Measurements from ENCODE around the gene SIRT2.
A peak's percentile ranks its signal among the peaks of the same experiment; 100 is the strongest.

The SIRT2 gene

DNA sequence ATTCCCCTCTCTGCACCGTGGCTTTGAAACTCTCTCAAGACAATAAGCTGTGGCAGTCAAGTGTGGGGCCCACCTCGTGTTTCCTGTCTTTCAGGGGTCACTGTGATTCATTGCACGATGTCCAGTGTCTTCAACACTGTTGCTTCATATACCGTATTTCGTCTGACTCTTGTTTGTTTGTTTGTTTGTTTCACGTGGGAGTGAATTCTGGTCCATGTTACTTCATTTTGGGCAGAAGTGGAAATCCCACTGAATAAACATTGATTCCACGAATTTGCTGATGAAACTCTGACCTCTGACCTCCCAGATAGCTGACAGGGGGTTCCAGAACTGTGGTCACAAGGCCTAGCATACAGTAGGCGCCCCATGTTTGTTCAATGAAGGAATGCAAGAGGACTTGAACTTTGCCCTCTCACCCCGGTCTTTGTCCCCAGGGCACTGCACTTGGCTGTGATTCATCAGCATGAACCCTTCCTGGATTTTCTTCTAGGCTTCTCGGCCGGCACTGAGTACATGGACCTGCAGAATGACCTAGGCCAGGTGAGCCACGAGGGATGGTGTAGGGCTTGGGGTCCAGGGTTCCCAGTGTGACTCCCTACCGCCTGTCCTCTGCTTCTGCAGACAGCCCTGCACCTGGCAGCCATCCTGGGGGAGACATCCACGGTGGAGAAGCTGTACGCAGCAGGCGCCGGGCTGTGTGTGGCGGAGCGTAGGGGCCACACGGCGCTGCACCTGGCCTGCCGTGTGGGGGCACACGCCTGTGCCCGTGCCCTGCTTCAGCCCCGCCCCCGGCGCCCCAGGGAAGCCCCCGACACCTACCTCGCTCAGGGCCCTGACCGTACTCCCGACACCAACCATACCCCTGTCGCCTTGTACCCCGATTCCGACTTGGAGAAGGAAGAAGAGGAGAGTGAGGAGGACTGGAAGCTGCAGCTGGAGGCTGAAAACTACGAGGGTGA, 5.4 kb upstream of the SIRT2 start:
- POLR2A ChIA-PET, result interaction anchor here (0.5 to 1.2 kb wide), 3 partner anchors 56 to 243 kb away, joined by 3 to 7 read pairs (median 4); no protein-coding TSS in a partner anchor
- Histone ChIP-seq H3K9me3 (ENCODE audit: control insufficient read depth, insufficient read depth, low read depth, low read length) (peaks cover 3% of the 10 kb centered on the region; the same call in 1 of the 2 replicates), H3K36me3 (ENCODE audit: control insufficient read depth in 2 of 2, insufficient read depth in 1 of 2, low read length in 2 of 2) (peaks cover 43 to 46% of the 10 kb centered on the region in 2 experiments), H3K4me1 (ENCODE audit: control insufficient read depth, insufficient read depth, low read length) (peaks cover 11% of the 10 kb centered on the region), H3K27ac (ENCODE audit: extremely low read depth, low read depth, low read length) (peak overlapping the region; percentile 44), H3K4me3 (ENCODE audit: low read depth, low read length) (no peak overlapping the region)
- TF ChIP-seq ZFP69B (tag by site-specific recombination; IDR thresholded peaks at IDR 0.05) (peak; percentile 83; the same call in 1 of the 2 replicates), SALL2 (tag by site-specific recombination; IDR thresholded peaks at IDR 0.05; ENCODE audit: borderline replicate concordance) (no peak), BCL11B (tag by site-specific recombination; IDR thresholded peaks at IDR 0.05; ENCODE audit: low read depth) (0 out of 2 replicates have a peak, but pooled peaks have one; percentile 28), ZNF140 (tag by site-specific recombination; IDR thresholded peaks at IDR 0.05) (no peak), BCL11A (tag by site-specific recombination; IDR thresholded peaks at IDR 0.05; ENCODE audit: low read depth) (0 out of 2 replicates have a peak, but pooled peaks have one; percentile 21), ZNF10 (tag by site-specific recombination; IDR thresholded peaks at IDR 0.05) (peak; percentile 39; the same call in 1 of the 2 replicates), ZBTB21 (tag by site-specific recombination; IDR thresholded peaks at IDR 0.05) (no peak)
- TF ChIP-seq, protein P1, sequence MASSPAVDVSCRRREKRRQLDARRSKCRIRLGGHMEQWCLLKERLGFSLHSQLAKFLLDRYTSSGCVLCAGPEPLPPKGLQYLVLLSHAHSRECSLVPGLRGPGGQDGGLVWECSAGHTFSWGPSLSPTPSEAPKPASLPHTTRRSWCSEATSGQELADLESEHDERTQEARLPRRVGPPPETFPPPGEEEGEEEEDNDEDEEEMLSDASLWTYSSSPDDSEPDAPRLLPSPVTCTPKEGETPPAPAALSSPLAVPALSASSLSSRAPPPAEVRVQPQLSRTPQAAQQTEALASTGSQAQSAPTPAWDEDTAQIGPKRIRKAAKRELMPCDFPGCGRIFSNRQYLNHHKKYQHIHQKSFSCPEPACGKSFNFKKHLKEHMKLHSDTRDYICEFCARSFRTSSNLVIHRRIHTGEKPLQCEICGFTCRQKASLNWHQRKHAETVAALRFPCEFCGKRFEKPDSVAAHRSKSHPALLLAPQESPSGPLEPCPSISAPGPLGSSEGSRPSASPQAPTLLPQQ (tag by site-specific recombination; IDR thresholded peaks at IDR 0.05), result peak; percentile 86
- TF ChIP-seq, protein P2, sequence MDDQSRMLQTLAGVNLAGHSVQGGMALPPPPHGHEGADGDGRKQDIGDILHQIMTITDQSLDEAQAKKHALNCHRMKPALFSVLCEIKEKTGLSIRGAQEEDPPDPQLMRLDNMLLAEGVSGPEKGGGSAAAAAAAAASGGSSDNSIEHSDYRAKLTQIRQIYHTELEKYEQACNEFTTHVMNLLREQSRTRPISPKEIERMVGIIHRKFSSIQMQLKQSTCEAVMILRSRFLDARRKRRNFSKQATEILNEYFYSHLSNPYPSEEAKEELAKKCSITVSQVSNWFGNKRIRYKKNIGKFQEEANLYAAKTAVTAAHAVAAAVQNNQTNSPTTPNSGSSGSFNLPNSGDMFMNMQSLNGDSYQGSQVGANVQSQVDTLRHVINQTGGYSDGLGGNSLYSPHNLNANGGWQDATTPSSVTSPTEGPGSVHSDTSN (CRISPR knock-in tag; IDR thresholded peaks at IDR 0.05), result no peak
- CTCF ChIA-PET, result interaction anchor here (0.7 to 2.4 kb wide), 2 partner anchors 25 to 149 kb away, joined by 3 to 10 read pairs; partner anchors contain the start of genes MRPS12 and SARS2

DNA sequence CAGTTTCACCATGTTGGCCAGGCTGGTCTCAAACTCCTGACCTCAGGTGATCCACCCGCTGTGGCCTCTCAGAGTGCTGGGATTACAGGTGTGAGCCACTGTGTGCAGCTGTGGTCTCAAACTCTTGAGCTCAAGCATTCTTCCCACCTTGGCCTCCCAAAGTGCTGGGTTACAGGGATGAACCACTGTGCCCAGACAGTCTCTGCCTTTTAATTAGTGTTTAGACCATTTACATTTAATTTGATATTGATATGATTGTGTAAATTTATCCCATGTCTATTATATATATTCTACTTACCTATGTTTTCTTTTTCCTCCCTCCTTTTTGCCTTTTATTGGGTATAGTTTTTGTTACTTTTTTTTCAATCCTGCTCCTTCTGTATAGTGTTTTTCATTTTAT, 2.3 kb upstream of the SIRT2 start:
- ChIA-PET POLR2A (interaction anchor here (0.6 to 2.4 kb wide), 4 partner anchors 13 to 29 kb away, joined by 3 to 29 read pairs (median 7); partner anchors contain the start of genes MRPS12 and SARS2), CTCF (interaction anchor here (1.0 to 4.0 kb wide), 6 partner anchors 12 to 499 kb away, joined by 5 to 63 read pairs (median 6); partner anchors contain the start of genes FAM98C, MRPS12 and SARS2)
- peaks cover 20 to 28% of the 10 kb centered on the region in 2 experiments for H3K36me3 ChIP-seq (ENCODE audit: control insufficient read depth in 2 of 2, insufficient read depth in 1 of 2, low read length in 2 of 2)
- peaks cover 21% of the 10 kb centered on the region for H3K4me1 ChIP-seq (ENCODE audit: control insufficient read depth, insufficient read depth, low read length)
- H3K27ac ChIP-seq (ENCODE audit: extremely low read depth, low read depth, low read length), result no peak overlapping the region
- peaks cover 3% of the 10 kb centered on the region; the same call in 1 of the 2 replicates for H3K9me3 ChIP-seq (ENCODE audit: control insufficient read depth, insufficient read depth, low read depth, low read length)
- H3K4me3 ChIP-seq (ENCODE audit: low read depth, low read length), result no peak overlapping the region
- TF ChIP-seq TCF7L2 (IDR thresholded peaks at IDR 0.05; ENCODE audit: borderline replicate concordance, low read depth, low read length) (no peak), ZBTB20 (tag by site-specific recombination; IDR thresholded peaks at IDR 0.05) (no peak), ZNF223 (tag by site-specific recombination; IDR thresholded peaks at IDR 0.05) (no peak), HOXD13 (CRISPR knock-in tag; IDR thresholded peaks at IDR 0.05; ENCODE audit: borderline replicate concordance) (no peak), HOXC10 (CRISPR knock-in tag; IDR thresholded peaks at IDR 0.05) (no peak), PRDM1 (tag by site-specific recombination; IDR thresholded peaks at IDR 0.05) (no peak), ZNF121 (tag by site-specific recombination; IDR thresholded peaks at IDR 0.05) (no peak), ZNF324 (tag by site-specific recombination; IDR thresholded peaks at IDR 0.05) (no peak), ZNF621 (tag by site-specific recombination; IDR thresholded peaks at IDR 0.05) (no peak)
- TF ChIP-seq, protein P3, sequence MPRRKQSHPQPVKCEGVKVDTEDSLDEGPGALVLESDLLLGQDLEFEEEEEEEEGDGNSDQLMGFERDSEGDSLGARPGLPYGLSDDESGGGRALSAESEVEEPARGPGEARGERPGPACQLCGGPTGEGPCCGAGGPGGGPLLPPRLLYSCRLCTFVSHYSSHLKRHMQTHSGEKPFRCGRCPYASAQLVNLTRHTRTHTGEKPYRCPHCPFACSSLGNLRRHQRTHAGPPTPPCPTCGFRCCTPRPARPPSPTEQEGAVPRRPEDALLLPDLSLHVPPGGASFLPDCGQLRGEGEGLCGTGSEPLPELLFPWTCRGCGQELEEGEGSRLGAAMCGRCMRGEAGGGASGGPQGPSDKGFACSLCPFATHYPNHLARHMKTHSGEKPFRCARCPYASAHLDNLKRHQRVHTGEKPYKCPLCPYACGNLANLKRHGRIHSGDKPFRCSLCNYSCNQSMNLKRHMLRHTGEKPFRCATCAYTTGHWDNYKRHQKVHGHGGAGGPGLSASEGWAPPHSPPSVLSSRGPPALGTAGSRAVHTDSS (tag by site-specific recombination; IDR thresholded peaks at IDR 0.05), result no peak
- TF ChIP-seq, protein P4, sequence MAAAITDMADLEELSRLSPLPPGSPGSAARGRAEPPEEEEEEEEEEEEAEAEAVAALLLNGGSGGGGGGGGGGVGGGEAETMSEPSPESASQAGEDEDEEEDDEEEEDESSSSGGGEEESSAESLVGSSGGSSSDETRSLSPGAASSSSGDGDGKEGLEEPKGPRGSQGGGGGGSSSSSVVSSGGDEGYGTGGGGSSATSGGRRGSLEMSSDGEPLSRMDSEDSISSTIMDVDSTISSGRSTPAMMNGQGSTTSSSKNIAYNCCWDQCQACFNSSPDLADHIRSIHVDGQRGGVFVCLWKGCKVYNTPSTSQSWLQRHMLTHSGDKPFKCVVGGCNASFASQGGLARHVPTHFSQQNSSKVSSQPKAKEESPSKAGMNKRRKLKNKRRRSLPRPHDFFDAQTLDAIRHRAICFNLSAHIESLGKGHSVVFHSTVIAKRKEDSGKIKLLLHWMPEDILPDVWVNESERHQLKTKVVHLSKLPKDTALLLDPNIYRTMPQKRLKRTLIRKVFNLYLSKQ (tag by site-specific recombination; IDR thresholded peaks at IDR 0.05; ENCODE audit: borderline replicate concordance), result no peak
- TF ChIP-seq, protein P5, sequence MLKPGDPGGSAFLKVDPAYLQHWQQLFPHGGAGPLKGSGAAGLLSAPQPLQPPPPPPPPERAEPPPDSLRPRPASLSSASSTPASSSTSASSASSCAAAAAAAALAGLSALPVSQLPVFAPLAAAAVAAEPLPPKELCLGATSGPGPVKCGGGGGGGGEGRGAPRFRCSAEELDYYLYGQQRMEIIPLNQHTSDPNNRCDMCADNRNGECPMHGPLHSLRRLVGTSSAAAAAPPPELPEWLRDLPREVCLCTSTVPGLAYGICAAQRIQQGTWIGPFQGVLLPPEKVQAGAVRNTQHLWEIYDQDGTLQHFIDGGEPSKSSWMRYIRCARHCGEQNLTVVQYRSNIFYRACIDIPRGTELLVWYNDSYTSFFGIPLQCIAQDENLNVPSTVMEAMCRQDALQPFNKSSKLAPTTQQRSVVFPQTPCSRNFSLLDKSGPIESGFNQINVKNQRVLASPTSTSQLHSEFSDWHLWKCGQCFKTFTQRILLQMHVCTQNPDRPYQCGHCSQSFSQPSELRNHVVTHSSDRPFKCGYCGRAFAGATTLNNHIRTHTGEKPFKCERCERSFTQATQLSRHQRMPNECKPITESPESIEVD (tag by site-specific recombination; IDR thresholded peaks at IDR 0.05), result no peak
- TF ChIP-seq, protein P6, sequence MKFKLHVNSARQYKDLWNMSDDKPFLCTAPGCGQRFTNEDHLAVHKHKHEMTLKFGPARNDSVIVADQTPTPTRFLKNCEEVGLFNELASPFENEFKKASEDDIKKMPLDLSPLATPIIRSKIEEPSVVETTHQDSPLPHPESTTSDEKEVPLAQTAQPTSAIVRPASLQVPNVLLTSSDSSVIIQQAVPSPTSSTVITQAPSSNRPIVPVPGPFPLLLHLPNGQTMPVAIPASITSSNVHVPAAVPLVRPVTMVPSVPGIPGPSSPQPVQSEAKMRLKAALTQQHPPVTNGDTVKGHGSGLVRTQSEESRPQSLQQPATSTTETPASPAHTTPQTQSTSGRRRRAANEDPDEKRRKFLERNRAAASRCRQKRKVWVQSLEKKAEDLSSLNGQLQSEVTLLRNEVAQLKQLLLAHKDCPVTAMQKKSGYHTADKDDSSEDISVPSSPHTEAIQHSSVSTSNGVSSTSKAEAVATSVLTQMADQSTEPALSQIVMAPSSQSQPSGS (tag by site-specific recombination; IDR thresholded peaks at IDR 0.05; ENCODE audit: low read depth), result no peak
